Calu3 (cell line): ENCODE data around the gene CCNC. TPM values are rescaled to one million over a fixed set of nuclear protein-coding genes. Genes with fewer than 3 reads are reported as not detected.
A peak's percentile ranks its signal among the peaks of the same experiment; 100 is the strongest.

Experiments used
- BruUV-seq: library from RNA; stranded (reverse); fragments of 400-500 nt; replicated peaks from 2 replicates; lab custom pipeline; 2021; lab: Mats Ljungman, UMichigan
- CTCF ChIA-PET: fragments of 300-600 bp; sonication (Branson Sonifier 250); formaldehyde crosslinking; loops from one replicate; lab custom pipeline; 2022; ENCODE audit warnings: antibody characterized with exemption; lab: Charles Lee
- DNase-seq: peaks from one replicate; pipeline ENCODE4 v3.0.0; 2022
- H3K27ac Mint-ChIP-seq: one replicate; pipeline ENCODE4 v1.8.0; 2022; ENCODE audit warnings: mixed read lengths; ENCODE audit not compliant: unreplicated experiment
- H3K27me3 Mint-ChIP-seq: one replicate; pipeline ENCODE4 v1.8.0; 2022; ENCODE audit warnings: mixed read lengths; ENCODE audit not compliant: unreplicated experiment
- H3K36me3 Mint-ChIP-seq: one replicate; pipeline ENCODE4 v1.8.0; 2022; ENCODE audit warnings: mild to moderate bottlenecking, moderate library complexity, mixed read lengths; ENCODE audit not compliant: insufficient read depth, unreplicated experiment
- H3K4me1 Mint-ChIP-seq: one replicate; pipeline ENCODE4 v1.8.0; 2022; ENCODE audit warnings: mild to moderate bottlenecking, low read depth, mixed read lengths; ENCODE audit not compliant: unreplicated experiment
- H3K4me3 Mint-ChIP-seq: one replicate; pipeline ENCODE4 v1.8.0; 2022; ENCODE audit warnings: mild to moderate bottlenecking, low read depth, moderate library complexity, mixed read lengths; ENCODE audit not compliant: unreplicated experiment
- H3K9me3 Mint-ChIP-seq: one replicate; pipeline ENCODE4 v1.8.0; 2022; ENCODE audit warnings: low read depth, mixed read lengths; ENCODE audit not compliant: unreplicated experiment
- intact Hi-C: fragments of 100-400 bp; cut with micrococcal nuclease; formaldehyde crosslinking; loops from one replicate; pipeline ENCODE4 v1.10.0; 2022; ENCODE audit not compliant: unreplicated experiment
- total RNA-seq: library from RNA; stranded (reverse); gene quantifications from 2 replicates; pipeline ENCODE4 v1.2.3, GENCODE V29; 2022
- TF ChIP-seq, protein P1 (sequence below): fragments of 200-600 bp; IDR thresholded peaks from one replicate; pipeline ENCODE4 v1.8.0; 2022; ENCODE audit warnings: antibody characterized with exemption; ENCODE audit not compliant: unreplicated experiment

The CCNC gene
- total RNA-seq, 1 experiment from 2014 or later, result 78.3 TPM

DNA sequence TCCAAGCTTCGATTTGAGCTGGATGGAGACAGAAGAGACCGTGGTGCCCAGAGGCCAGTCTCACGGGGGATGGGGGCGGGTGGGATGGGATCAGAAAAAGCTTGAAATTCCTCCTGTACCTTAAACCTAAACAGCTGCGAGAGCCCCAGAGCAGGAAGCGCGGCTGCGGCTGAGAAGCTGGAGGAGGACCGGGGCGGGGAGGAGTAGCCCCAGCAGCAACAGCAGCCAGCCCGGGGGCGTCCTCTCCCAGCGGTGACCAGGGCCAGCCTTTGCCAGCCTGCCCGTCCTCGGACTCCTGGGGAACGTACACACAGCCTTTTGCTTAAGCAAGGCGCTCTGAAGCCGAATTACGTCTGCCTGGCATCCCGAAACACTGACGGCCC lies 20.8 kb upstream of the CCNC start:
- no peaks in the 10 kb centered on the region for H3K9me3 Mint-ChIP-seq
- CTCF ChIA-PET, result interaction anchor here (0.9 to 2.1 kb wide), 3 partner anchors 157 to 233 kb away, joined by 3 to 7 read pairs (median 4); no protein-coding TSS in a partner anchor
- TF ChIP-seq, protein P1, sequence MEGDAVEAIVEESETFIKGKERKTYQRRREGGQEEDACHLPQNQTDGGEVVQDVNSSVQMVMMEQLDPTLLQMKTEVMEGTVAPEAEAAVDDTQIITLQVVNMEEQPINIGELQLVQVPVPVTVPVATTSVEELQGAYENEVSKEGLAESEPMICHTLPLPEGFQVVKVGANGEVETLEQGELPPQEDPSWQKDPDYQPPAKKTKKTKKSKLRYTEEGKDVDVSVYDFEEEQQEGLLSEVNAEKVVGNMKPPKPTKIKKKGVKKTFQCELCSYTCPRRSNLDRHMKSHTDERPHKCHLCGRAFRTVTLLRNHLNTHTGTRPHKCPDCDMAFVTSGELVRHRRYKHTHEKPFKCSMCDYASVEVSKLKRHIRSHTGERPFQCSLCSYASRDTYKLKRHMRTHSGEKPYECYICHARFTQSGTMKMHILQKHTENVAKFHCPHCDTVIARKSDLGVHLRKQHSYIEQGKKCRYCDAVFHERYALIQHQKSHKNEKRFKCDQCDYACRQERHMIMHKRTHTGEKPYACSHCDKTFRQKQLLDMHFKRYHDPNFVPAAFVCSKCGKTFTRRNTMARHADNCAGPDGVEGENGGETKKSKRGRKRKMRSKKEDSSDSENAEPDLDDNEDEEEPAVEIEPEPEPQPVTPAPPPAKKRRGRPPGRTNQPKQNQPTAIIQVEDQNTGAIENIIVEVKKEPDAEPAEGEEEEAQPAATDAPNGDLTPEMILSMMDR, result no peak
- peaks cover 55% of the 10 kb centered on the region for H3K27me3 Mint-ChIP-seq
- intact Hi-C loops, result loop anchor here (2.0 to 5.0 kb wide), 2 partner anchors 148 to 233 kb away; no protein-coding TSS in a partner anchor
- H3K4me1 Mint-ChIP-seq, result peaks cover 10% of the 10 kb centered on the region
- no peak overlapping the region for H3K27ac Mint-ChIP-seq
- peak; percentile 37 for DNase-seq
- peaks cover 11% of the 10 kb centered on the region for H3K36me3 Mint-ChIP-seq
- BruUV-seq, result no TSS peak
- H3K4me3 Mint-ChIP-seq, result peak overlapping the region; percentile 95

DNA sequence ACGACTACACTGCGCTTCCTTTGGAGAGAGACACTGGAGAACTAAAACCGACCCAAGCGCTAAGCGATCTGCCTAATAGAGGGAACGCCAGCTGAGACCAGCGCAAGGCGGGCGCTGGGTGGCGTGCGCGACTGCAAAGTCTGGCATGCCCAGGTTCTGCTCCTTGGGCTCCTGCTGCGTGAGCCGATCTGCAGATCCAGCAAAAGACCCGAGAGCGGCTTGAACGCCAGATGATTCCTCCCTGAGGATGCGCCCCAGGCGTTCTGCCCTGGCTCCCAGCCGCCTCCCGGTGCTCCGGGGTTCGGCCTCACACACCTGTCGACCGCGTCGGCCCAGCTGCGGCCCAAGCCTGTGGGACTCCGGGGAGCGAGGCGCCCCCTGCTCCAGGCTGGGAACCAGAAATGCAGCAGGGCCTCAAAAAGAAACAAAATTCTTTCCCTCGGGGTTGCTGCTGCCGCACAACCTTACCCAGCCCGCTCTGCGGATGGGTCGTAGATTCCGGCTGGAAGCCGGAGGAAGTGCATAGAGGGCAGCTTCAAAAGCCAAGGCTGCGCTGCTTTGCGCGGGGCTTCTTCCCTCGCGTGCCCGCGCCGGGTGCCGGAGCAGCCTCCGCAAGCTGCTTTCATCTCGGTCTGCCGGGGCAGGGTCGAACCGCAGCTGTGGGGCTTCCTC lies 20.3 kb upstream of the CCNC start:
- Mint-ChIP-seq H3K36me3 (peaks cover 11% of the 10 kb centered on the region), H3K27me3 (peaks cover 49% of the 10 kb centered on the region), H3K9me3 (no peaks in the 10 kb centered on the region), H3K4me3 (peak overlapping the region; percentile 95), H3K27ac (no peak overlapping the region), H3K4me1 (peaks cover 10% of the 10 kb centered on the region)
- CTCF ChIA-PET, result interaction anchor here (0.9 to 2.1 kb wide), 5 partner anchors 20 to 234 kb away, joined by 3 to 7 read pairs (median 4); partner anchors contain the start of gene CCNC
- BruUV-seq, result no TSS peak
- DNase-seq, result peak; percentile 82
- TF ChIP-seq, protein P1, result no peak
- intact Hi-C loops, result loop anchor here (1.0 to 5.0 kb wide), 3 partner anchors 148 to 234 kb away; no protein-coding TSS in a partner anchor

DNA sequence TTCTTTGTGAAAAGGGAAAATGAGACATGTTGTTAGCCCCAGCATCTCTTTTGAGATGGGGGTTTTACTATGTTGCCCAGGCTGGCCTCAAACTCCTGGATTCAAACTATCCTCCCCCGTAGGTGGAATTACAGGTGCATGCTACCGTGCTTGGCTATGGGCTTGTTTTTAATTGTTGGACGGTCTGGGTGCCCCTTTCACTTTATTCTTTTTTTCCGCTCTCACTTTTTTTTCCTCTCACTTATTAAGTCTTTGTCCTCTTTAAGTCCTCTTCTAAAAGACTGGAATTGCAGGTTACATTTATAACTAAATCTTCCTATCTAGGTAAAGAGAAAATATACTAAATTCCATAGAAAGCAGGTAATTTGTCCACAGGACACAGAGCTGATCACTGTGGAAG lies 19.3 kb upstream of the CCNC start:
- H3K9me3 Mint-ChIP-seq, result no peaks in the 10 kb centered on the region
- peaks cover 10% of the 10 kb centered on the region for H3K4me1 Mint-ChIP-seq
- no peak overlapping the region for H3K4me3 Mint-ChIP-seq
- TF ChIP-seq, protein P1, result no peak
- CTCF ChIA-PET, result interaction anchor here (1.1 to 2.1 kb wide), 2 partner anchors 22 to 235 kb away, joined by 5 to 7 read pairs; no protein-coding TSS in a partner anchor
- peaks cover 40% of the 10 kb centered on the region for H3K27me3 Mint-ChIP-seq
- intact Hi-C loops, result loop anchor here (1.0 to 5.0 kb wide), 3 partner anchors 149 to 235 kb away; no protein-coding TSS in a partner anchor
- H3K36me3 Mint-ChIP-seq, result peaks cover 11% of the 10 kb centered on the region
- no TSS peak for BruUV-seq
- no peak for DNase-seq
- no peak overlapping the region for H3K27ac Mint-ChIP-seq

DNA sequence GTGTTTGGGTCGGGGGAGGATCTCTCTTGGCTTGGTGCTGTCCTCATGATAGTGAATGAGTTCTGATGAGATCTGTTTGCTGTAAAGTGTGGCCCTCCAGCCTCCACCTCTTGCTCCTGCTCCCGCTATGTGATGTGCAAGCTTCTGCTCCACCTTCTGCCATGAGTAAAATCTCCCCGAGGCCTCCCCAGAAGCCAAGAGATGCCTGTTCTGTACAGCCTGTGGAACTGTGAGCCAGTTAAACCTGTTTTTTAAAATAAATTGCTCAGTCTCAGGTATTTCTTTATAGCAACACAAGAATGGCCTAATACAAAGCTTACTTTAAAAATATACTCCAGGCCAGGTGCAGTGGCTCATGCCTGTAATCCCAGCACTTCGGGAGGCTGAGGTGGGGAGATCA lies 11.3 kb upstream of the CCNC start:
- no TSS peak for BruUV-seq
- intact Hi-C loops, result no loop called here

More for the DNA sequence above, 11.3 kb upstream of the CCNC start:
- no peaks in the 10 kb centered on the region for H3K36me3 Mint-ChIP-seq
- H3K27me3 Mint-ChIP-seq, result no peaks in the 10 kb centered on the region
- H3K27ac Mint-ChIP-seq, result no peak overlapping the region
- CTCF ChIA-PET, result no interaction called here
- H3K4me1 Mint-ChIP-seq, result no peaks in the 10 kb centered on the region
- no peak overlapping the region for H3K4me3 Mint-ChIP-seq
- no peak for DNase-seq
- TF ChIP-seq, protein P1, result no peak
- no peaks in the 10 kb centered on the region for H3K9me3 Mint-ChIP-seq
